ENCODE data around the gene DIDO1.

GRCh38 chr20:62886709-62887058, 39.6 kb downstream of the DIDO1 start:
- TF ChIP-seq REST (IDR thresholded peaks at IDR 0.05; ENCODE audit: insufficient read depth in 1 of 2, low read depth in 2 of 2, low read length in 2 of 2) (no peak), SIN3A (IDR thresholded peaks at IDR 0.05; ENCODE audit: borderline replicate concordance, insufficient read depth, low read length) (no peak), POLR2AphosphoS5 (IDR thresholded peaks at IDR 0.05; ENCODE audit: low read depth, low read length) (no peak), TAF1 (IDR thresholded peaks at IDR 0.05; ENCODE audit: borderline replicate concordance, insufficient read depth, low read length) (no peak), FOXP2 (optimal IDR thresholded peaks at IDR 0.05; ENCODE audit: borderline replicate concordance, extremely low read depth, extremely low read length, insufficient read depth) (no peak)
